AG08396 (cell line): ENCODE data around the gene GDAP1L1.
"Not testable (repeated sequence)": the region's sequence is repeated elsewhere in the genome, so short reads cannot be mapped to it uniquely, and the experiment has no call there.

Experiments used
- DNase-seq: peaks from one replicate; pipeline ENCODE4 v3.0.0; 2012; ENCODE audit warnings: low spot score, mixed read lengths

Gene GDAP1L1

GRCh38 chr20:44219791-44220190 is 27.3 kb upstream of the GDAP1L1 start:
- no peak for DNase-seq

GRCh38 chr20:44221368-44221954 is 25.6 kb upstream of the GDAP1L1 start:
- no peak for DNase-seq

GRCh38 chr20:44222027-44222426 is 25.1 kb upstream of the GDAP1L1 start:
- no peak for DNase-seq

GRCh38 chr20:44222633-44223368 is 24.3 kb upstream of the GDAP1L1 start:
- no peak for DNase-seq

- no peak for DNase-seq
Measured at GRCh38 chr20:44223721-44224120, 23.4 kb upstream of the GDAP1L1 start.

GRCh38 chr20:44224637-44225036 is 22.5 kb upstream of the GDAP1L1 start:
- no peak for DNase-seq

- no peak for DNase-seq
Measured at GRCh38 chr20:44228465-44229258, 18.4 kb upstream of the GDAP1L1 start.

GRCh38 chr20:44231193-44231592 is 15.9 kb upstream of the GDAP1L1 start:
- no peak for DNase-seq

- no peak for DNase-seq
Measured at GRCh38 chr20:44231713-44232468, 15.2 kb upstream of the GDAP1L1 start.

GRCh38 chr20:44232469-44232856 is 14.6 kb upstream of the GDAP1L1 start:
- DNase-seq = not testable (repeated sequence)

- no peak for DNase-seq
Measured at GRCh38 chr20:44233436-44234016, 13.6 kb upstream of the GDAP1L1 start.

- no peak for DNase-seq
Measured at GRCh38 chr20:44234566-44235317, 12.4 kb upstream of the GDAP1L1 start.

- DNase-seq = no peak
Measured at GRCh38 chr20:44235702-44236101, 11.4 kb upstream of the GDAP1L1 start.

GRCh38 chr20:44236840-44237239 is 10.3 kb upstream of the GDAP1L1 start:
- not testable (repeated sequence) for DNase-seq

- no peak for DNase-seq
Measured at GRCh38 chr20:44241796-44242195, 5.3 kb upstream of the GDAP1L1 start.

GRCh38 chr20:44245977-44246376 is 1.1 kb upstream of the GDAP1L1 start:
- DNase-seq = no peak

- DNase-seq = peak; percentile 71
Measured at GRCh38 chr20:44247586-44248409, 690 bp downstream of the GDAP1L1 start.

- no peak for DNase-seq
Measured at GRCh38 chr20:44248410-44248759, 1.3 kb downstream of the GDAP1L1 start.

GRCh38 chr20:44251284-44251683 is 4.2 kb downstream of the GDAP1L1 start:
- no peak for DNase-seq

GRCh38 chr20:44253528-44253927 is 6.4 kb downstream of the GDAP1L1 start:
- no peak for DNase-seq
